A673 (cell line): ENCODE data around the gene WHRN. TPM values are rescaled to one million over a fixed set of nuclear protein-coding genes. Genes with fewer than 3 reads are reported as not detected.

ENCODE experiments used
- BruUV-seq: library from RNA; stranded (reverse); fragments of 400-500 nt; replicated peaks from 2 replicates; lab custom pipeline; 2021; lab: Mats Ljungman, UMichigan
- CTCF ChIA-PET: fragments of 300-600 bp; sonication (Branson Sonifier 250); formaldehyde crosslinking; loops from one replicate; lab custom pipeline; 2022; ENCODE audit warnings: antibody characterized with exemption; lab: Charles Lee
- POLR2A ChIA-PET: fragments of 300-600 bp; sonication (Branson Sonifier 250); formaldehyde crosslinking; loops from one replicate; lab custom pipeline; 2022; ENCODE audit warnings: antibody characterized with exemption; ENCODE audit not compliant: low non-redundant PET; lab: Charles Lee
- DNase-seq: peaks from one replicate; pipeline ENCODE4 v3.0.0-alpha.2; 2015; ENCODE audit warnings: low spot score
- H3K27ac ChIP-seq: fragments of 200-600 bp; sonication (generic); 2 replicates; pipeline ENCODE4 v1.5.1; 2016; ENCODE audit warnings: mixed run types, low read depth, mild to moderate bottlenecking, mixed read lengths, antibody characterized with exemption, low read length; ENCODE audit not compliant: poor library complexity, severe bottlenecking
- H3K27me3 ChIP-seq: fragments of 200-600 bp; sonication (generic); replicated peaks from 2 replicates; pipeline ENCODE4 v1.6.1; 2017; ENCODE audit warnings: mixed run types, low read depth, mild to moderate bottlenecking, mixed read lengths, antibody characterized with exemption, low read length; ENCODE audit not compliant: insufficient read depth, poor library complexity
- H3K36me3 ChIP-seq: fragments of 200-600 bp; sonication (generic); 2 replicates; pipeline ENCODE4 v1.6.1; 2016; ENCODE audit warnings: mixed run types, mild to moderate bottlenecking, mixed read lengths, antibody characterized with exemption, low read length; ENCODE audit not compliant: insufficient read depth, poor library complexity, severe bottlenecking
- H3K4me1 ChIP-seq: fragments of 200-600 bp; sonication (generic); 2 replicates; pipeline ENCODE4 v1.6.1; 2017; ENCODE audit warnings: mixed run types, mild to moderate bottlenecking, mixed read lengths, antibody characterized with exemption, low read length; ENCODE audit not compliant: insufficient read depth, poor library complexity, severe bottlenecking
- H3K4me3 ChIP-seq: fragments of 200-600 bp; sonication (generic); 2 replicates; pipeline ENCODE4 v1.5.1; 2016; ENCODE audit warnings: low read depth, mixed run types, mild to moderate bottlenecking, mixed read lengths, low read length; ENCODE audit not compliant: poor library complexity, severe bottlenecking
- H3K9me3 ChIP-seq: fragments of 200-600 bp; sonication (generic); 2 replicates; pipeline ENCODE4 v1.6.1; 2016; ENCODE audit warnings: mixed run types, low read depth, mild to moderate bottlenecking, mixed read lengths, antibody characterized with exemption, low read length; ENCODE audit not compliant: poor library complexity, severe bottlenecking
- CTCF ChIP-seq: fragments of 300-800, 200-600 bp; sonication (generic); conservative IDR thresholded peaks from 2 replicates; pipeline ENCODE4 v1.5.1; 2017; ENCODE audit warnings: low read depth, mild to moderate bottlenecking, antibody characterized with exemption, low read length, moderate library complexity, mixed read lengths
- EZH2 ChIP-seq: fragments of 200-600 bp; sonication (generic); IDR thresholded peaks from 2 replicates; pipeline ENCODE4 v1.6.1; 2017; ENCODE audit warnings: borderline replicate concordance, low read depth, mild to moderate bottlenecking, mixed read lengths, antibody characterized with exemption, low read length; ENCODE audit not compliant: poor library complexity, severe bottlenecking
- intact Hi-C: fragments of 100-400 bp; cut with micrococcal nuclease; formaldehyde crosslinking; loops from one replicate; pipeline ENCODE4 v1.10.0; 2022; ENCODE audit not compliant: unreplicated experiment
- total RNA-seq: library from RNA; stranded (reverse); gene quantifications from 2 replicates; pipeline ENCODE4 v1.2.3, GENCODE V29; 2021

Gene WHRN
- total RNA-seq, 1 experiment from 2014 or later: 9.1 TPM

- DNase-seq: no peak
- no peaks in the 10 kb centered on the region for H3K9me3 ChIP-seq
- TF ChIP-seq CTCF: no peak
- no peak for TF ChIP-seq EZH2
- no peak overlapping the region for H3K4me3 ChIP-seq
- ChIA-PET CTCF (no interaction called here), POLR2A (interaction anchor here (0.7 kb wide), 1 partner anchor 1499 kb away, joined by 10 read pairs; no protein-coding TSS in a partner anchor)
- no TSS peak for BruUV-seq
- no peaks in the 10 kb centered on the region for H3K27me3 ChIP-seq
- intact Hi-C loops: no loop called here
- H3K4me1 ChIP-seq: peaks cover 10% of the 10 kb centered on the region
- H3K36me3 ChIP-seq: peaks cover 23% of the 10 kb centered on the region
- H3K27ac ChIP-seq: no peak overlapping the region
These were observed 132.3 kb downstream of the WHRN start for GRCh38 chr9:114372921-114373448.

GRCh38 chr9:114371973-114372917 is 133.0 kb downstream of the WHRN start:
- H3K4me3 ChIP-seq: no peak overlapping the region
- intact Hi-C loops: no loop called here
- peak overlapping the region; percentile 19 for H3K27ac ChIP-seq
- POLR2A ChIA-PET: no interaction called here
- TF ChIP-seq EZH2: no peak
- no peak for TF ChIP-seq CTCF
- no peak for DNase-seq
- no peaks in the 10 kb centered on the region for H3K9me3 ChIP-seq
- CTCF ChIA-PET: no interaction called here
- peaks cover 28% of the 10 kb centered on the region for H3K36me3 ChIP-seq
- no TSS peak for BruUV-seq
- H3K4me1 ChIP-seq: peaks cover 10% of the 10 kb centered on the region
- H3K27me3 ChIP-seq: no peaks in the 10 kb centered on the region

DNA sequence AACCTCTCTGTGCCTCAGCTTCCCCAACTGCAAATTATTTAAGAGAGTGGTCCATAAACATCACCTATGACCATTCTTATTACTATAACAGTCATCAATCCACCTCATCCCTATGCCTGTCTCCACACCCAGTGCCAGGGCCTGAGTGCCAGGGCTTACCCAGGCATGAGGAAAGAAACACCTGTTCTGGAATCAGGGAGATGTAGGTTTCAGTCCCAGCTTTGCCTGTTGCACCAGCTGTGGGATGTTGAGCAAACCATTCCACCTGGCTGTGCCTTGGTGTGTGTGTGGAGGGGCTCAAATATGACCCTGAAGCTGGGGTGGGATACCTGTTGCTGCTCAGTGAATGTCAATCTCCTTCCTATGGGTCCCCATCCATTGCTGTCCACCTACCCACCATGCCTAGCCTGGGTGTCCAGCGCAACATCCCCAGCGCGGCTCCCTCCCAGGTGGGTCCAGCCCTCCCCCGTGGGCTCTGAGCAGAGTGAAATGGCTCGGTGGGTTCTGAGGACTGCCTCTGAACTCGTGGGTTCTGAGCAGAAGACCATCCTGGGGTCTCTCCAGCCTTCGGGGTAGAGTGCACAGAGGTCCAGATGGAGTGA is 133.8 kb downstream of the WHRN start:
- ChIA-PET CTCF (no interaction called here), POLR2A (no interaction called here)
- no TSS peak for BruUV-seq

More for the DNA sequence above, 133.8 kb downstream of the WHRN start:
- intact Hi-C loops: no loop called here
- Histone ChIP-seq H3K36me3 (peaks cover 28% of the 10 kb centered on the region), H3K4me1 (peaks cover 10% of the 10 kb centered on the region), H3K4me3 (no peak overlapping the region), H3K27ac (peak overlapping the region; percentile 19), H3K27me3 (no peaks in the 10 kb centered on the region), H3K9me3 (no peaks in the 10 kb centered on the region)
- TF ChIP-seq EZH2: no peak
- TF ChIP-seq CTCF: no peak
- DNase-seq: no peak
